Measurements from ENCODE around the gene NYNRIN. TPM values are rescaled to one million over a fixed set of nuclear protein-coding genes. Genes with fewer than 3 reads are reported as not detected.

NYNRIN gene
- total and polyA plus RNA-seq, 2 of the 8 experiments (the other 6 are each of a cell fraction or from before 2014, with no cell fraction given), result 15.2 to 18.3 TPM

GRCh38 chr14:24382064-24382371 is 16.8 kb upstream of the NYNRIN start (continued):
- TF ChIP-seq SP4 (IDR thresholded peaks at IDR 0.05; ENCODE audit: low read length), result no peak
- TF ChIP-seq SIN3A (conservative IDR thresholded peaks at IDR 0.05 in 1 of 2, IDR thresholded peaks at IDR 0.05 in 1 of 2; ENCODE audit: low read depth in 1 of 2, low read length in 2 of 2), result no peak
- TF ChIP-seq GABPA (IDR thresholded peaks at IDR 0.05; ENCODE audit: borderline replicate concordance, insufficient read depth, low read length), result no peak
- no peak for TF ChIP-seq KDM4A (IDR thresholded peaks at IDR 0.05; ENCODE audit: low read depth, low read length, severe bottlenecking)
- TF ChIP-seq CBX5 (IDR thresholded peaks at IDR 0.05; ENCODE audit: low read depth, low read length), result no peak

All from H1 (cell line).